HepG2 (cell line): ENCODE data around the gene CCDC178. TPM values are rescaled to one million over a fixed set of nuclear protein-coding genes. Genes with fewer than 3 reads are reported as not detected.

Source experiments
- ATAC-seq: fragments of 200-7000 bp; cut with Tn5 transposase; 3 replicates; pipeline ENCODE4 v1.9.1; 2020; ENCODE audit warnings: mild to moderate bottlenecking, moderate library complexity
- BruUV-seq: library from RNA; stranded (reverse); fragments of 400-500 nt; replicated peaks from 2 replicates; lab custom pipeline; 2021; lab: Mats Ljungman, UMichigan
- CTCF ChIA-PET: fragments of 300-600 bp; formaldehyde crosslinking; extraction: SDS; loops from one replicate; lab custom pipeline; 2021; ENCODE audit warnings: low total read pairs, inconsistent platforms, low intra/inter-chr PET ratio; lab: Yijun Ruan, JAX
- POLR2A ChIA-PET: fragments of 350-600 bp; sonication (Branson Sonifier 250); formaldehyde crosslinking; loops from one replicate; lab custom pipeline; 2020; ENCODE audit warnings: antibody characterized with exemption, inconsistent platforms; lab: Yijun Ruan, JAX
- DNase-seq: peaks from one replicate; pipeline ENCODE4 v3.0.0-alpha.2; 2015; ENCODE audit warnings: low spot score
- FAIRE-seq: peaks from 3 replicates; lab custom pipeline; 2011; peaks lifted over from hg19 to GRCh38; lab: Jason Lieb, UNC
- H2AFZ ChIP-seq: one replicate; pipeline ENCODE4 v1.6.1; 2011; ENCODE audit warnings: low read length, inconsistent platforms
- H3K27ac ChIP-seq: fragments of 300-600 bp; 3 replicates; pipeline ENCODE4 v1.8.0; 2011; ENCODE audit warnings: mixed run types, mild to moderate bottlenecking, mixed read lengths, low read length, inconsistent platforms; ENCODE audit not compliant: insufficient read depth; ENCODE audit errors: extremely low read length
- H3K27me3 ChIP-seq, 2 experiments: fragments of 200-600 bp in 1 of 2; 2 replicates in 1 of 2; 3 replicates in 1 of 2; pipeline versions ENCODE4 v1.6.0 to v1.8.0; 2011; ENCODE audit warnings: low read length in 2 of 2, mild to moderate bottlenecking in 2 of 2, moderate library complexity in 2 of 2, inconsistent platforms in 1 of 2; ENCODE audit not compliant: insufficient read depth in 2 of 2, control insufficient read depth in 1 of 2
- H3K36me3 ChIP-seq, 2 experiments: fragments of 200-600 bp in 1 of 2; replicated peaks in 1 of 2; 2 replicates in 1 of 2; 3 replicates in 1 of 2; pipeline versions ENCODE4 v1.5.1 to v1.8.0; 2011; ENCODE audit warnings: low read length in 2 of 2, inconsistent platforms in 1 of 2; ENCODE audit not compliant: insufficient read depth in 2 of 2, control insufficient read depth in 1 of 2
- H3K4me1 ChIP-seq: 2 replicates; pipeline ENCODE4 v1.5.1; 2012; ENCODE audit warnings: low read length, inconsistent platforms; ENCODE audit not compliant: insufficient read depth
- H3K4me2 ChIP-seq: 2 replicates; pipeline ENCODE4 v1.6.0; 2011; ENCODE audit warnings: low read depth, low read length, inconsistent platforms
- H3K4me3 ChIP-seq, 3 experiments: fragments of 200-600 bp in 1 of 3; sonication (generic), shearing (Covaris generic) in 1 of 3; replicated peaks in 1 of 3; 2 replicates each; pipeline ENCODE4 v1.5.1; 2011 to 2016; ENCODE audit warnings: low read length in 3 of 3, inconsistent platforms in 2 of 3, low read depth in 2 of 3, mild to moderate bottlenecking in 2 of 3, control low read depth in 1 of 3, mixed read lengths in 1 of 3; ENCODE audit not compliant: insufficient read depth in 1 of 3
- H3K79me2 ChIP-seq: one replicate; pipeline ENCODE4 v1.6.1; 2011; ENCODE audit warnings: low read length, inconsistent platforms; ENCODE audit not compliant: insufficient read depth
- H3K9ac ChIP-seq: 2 replicates; pipeline ENCODE4 v1.6.0; 2011; ENCODE audit warnings: mild to moderate bottlenecking, low read depth, low read length, inconsistent platforms; ENCODE audit not compliant: insufficient read depth
- H3K9me3 ChIP-seq: 2 replicates; pipeline ENCODE4 v1.5.1; 2012; ENCODE audit warnings: mild to moderate bottlenecking, low read length
- H4K20me1 ChIP-seq: 2 replicates; pipeline ENCODE4 v1.6.0; 2011; ENCODE audit warnings: inconsistent platforms, mild to moderate bottlenecking, low read length, moderate library complexity; ENCODE audit not compliant: insufficient read depth
- ARNT ChIP-seq: fragments of 450-650 bp; IDR thresholded peaks from 2 replicates; pipeline ENCODE4 v1.6.1; 2017
- ARNTL ChIP-seq: sonication (generic); formaldehyde crosslinking; IDR thresholded peaks from 2 replicates; pipeline ENCODE4 v1.4.0; 2020; ENCODE audit warnings: mild to moderate bottlenecking, missing genetic modification reagents
- GTF2F1 ChIP-seq: fragments of 150-350 bp; IDR thresholded peaks from 2 replicates; pipeline ENCODE4 v1.6.1; 2014; ENCODE audit warnings: low read length
- HNF4A ChIP-seq: sonication (generic); formaldehyde crosslinking; IDR thresholded peaks from 2 replicates; pipeline ENCODE4 v1.4.0; 2020; ENCODE audit warnings: missing genetic modification reagents
- HOXA3 ChIP-seq: sonication (generic); formaldehyde crosslinking; IDR thresholded peaks from 2 replicates; pipeline ENCODE4 v1.5.0; 2020; ENCODE audit warnings: missing genetic modification reagents
- KLF6 ChIP-seq: IDR thresholded peaks from 2 replicates; pipeline ENCODE4 v1.8.0; 2016; ENCODE audit warnings: missing biosample characterization, missing genetic modification reagents
- MAX ChIP-seq: IDR thresholded peaks from 2 replicates; pipeline ENCODE4 v1.6.1; 2012; ENCODE audit warnings: inconsistent platforms
- NCOA1 ChIP-seq: sonication (generic); formaldehyde crosslinking; IDR thresholded peaks from 2 replicates; pipeline ENCODE4 v1.9.0; 2021; ENCODE audit warnings: missing genetic modification reagents
- PAX8 ChIP-seq: sonication (generic); formaldehyde crosslinking; IDR thresholded peaks from 2 replicates; pipeline ENCODE4 v1.8.0; 2022; ENCODE audit warnings: mild to moderate bottlenecking, missing genetic modification reagents, borderline replicate concordance
- PHF20 ChIP-seq: sonication (generic); formaldehyde crosslinking; IDR thresholded peaks from 2 replicates; pipeline ENCODE4 v1.5.0; 2020; ENCODE audit warnings: mild to moderate bottlenecking, missing genetic modification reagents
- POGK ChIP-seq: sonication (generic); formaldehyde crosslinking; conservative IDR thresholded peaks from 2 replicates; pipeline ENCODE4 v1.8.0; 2022; ENCODE audit warnings: mild to moderate bottlenecking, moderate library complexity, missing genetic modification reagents
- POLR2A ChIP-seq, 2 experiments: IDR thresholded peaks; 2 replicates each; pipeline ENCODE4 v1.6.1; 2011; ENCODE audit warnings: low read depth in 2 of 2, low read length in 2 of 2, mild to moderate bottlenecking in 1 of 2, moderate library complexity in 1 of 2; ENCODE audit not compliant: insufficient read depth in 1 of 2
- RNF2 ChIP-seq: fragments of 450-650 bp; conservative IDR thresholded peaks from 2 replicates; pipeline ENCODE4 v1.6.1; 2016; ENCODE audit warnings: low read depth
- SCMH1 ChIP-seq: sonication (generic); formaldehyde crosslinking; IDR thresholded peaks from 2 replicates; pipeline ENCODE4 v1.9.0; 2021; ENCODE audit warnings: missing genetic modification reagents, mild to moderate bottlenecking, borderline replicate concordance
- SMARCC2 ChIP-seq: fragments of 450-650 bp; IDR thresholded peaks from 2 replicates; pipeline ENCODE4 v1.6.1; 2017; ENCODE audit warnings: antibody characterized with exemption, mild to moderate bottlenecking
- YEATS4 ChIP-seq: sonication (generic); formaldehyde crosslinking; IDR thresholded peaks from 2 replicates; pipeline ENCODE4 v1.4.0; 2020; ENCODE audit warnings: missing genetic modification reagents, borderline replicate concordance
- ZFP36L1 ChIP-seq: sonication (generic); formaldehyde crosslinking; IDR thresholded peaks from 2 replicates; pipeline ENCODE4 v1.8.0; 2022; ENCODE audit warnings: mild to moderate bottlenecking, missing genetic modification reagents, moderate library complexity
- WGBS: methylation state at CpG from one replicate; pipeline ENCODE4 v1.1.6; 2017; ENCODE audit warnings: low lambda C conversion rate; 5-methylcytosine and 5-hydroxymethylcytosine counted together
- in situ Hi-C: cut with HindIII; loops from 2 replicates; pipeline ENCODE4 v1.10.0; 2017; ENCODE audit warnings: low pct_unique_long_range_greater_than_20kb; ENCODE audit not compliant: extremely low pct_ligation_motif_present
- intact Hi-C: fragments of 100-400 bp; cut with micrococcal nuclease; formaldehyde crosslinking; loops from one replicate; pipeline ENCODE4 v1.10.0; 2022; ENCODE audit not compliant: unreplicated experiment
- polyA plus RNA-seq, 8 experiments: library from polyadenylated mRNA; depleted of rRNA in 3 of 8; stranded (reverse) in 7 of 8; unstranded in 1 of 8; fragments of >200 nt; fragmentation: Illumina TruSeq in 4 of 8; extraction: Trizol in 4 of 8; gene quantifications; 2 replicates each; pipeline versions ENCODE4 v1.2.1 to v1.2.3, GENCODE V29; 2011 to 2016; ENCODE audit warnings: low read depth in 4 of 8, missing spikeins in 1 of 8, mixed read lengths in 1 of 8; ENCODE audit not compliant: insufficient read depth in 1 of 8
- total RNA-seq, 5 experiments: library from RNA; depleted of rRNA; stranded (reverse); fragments of >200 nt; fragmentation: Illumina TruSeq; extraction: Trizol; gene quantifications; 2 replicates each; pipeline ENCODE4 v1.2.3, GENCODE V29; 2016; ENCODE audit warnings: low read depth in 1 of 5

CCDC178 gene
- total and polyA plus RNA-seq, 2 of the 13 experiments (the other 11 are each of a cell fraction or from before 2014, with no cell fraction given), result not detected

- intact Hi-C loops (loop anchor here (10.0 kb wide), 1 partner anchor 76 kb away; no protein-coding TSS in a partner anchor), in situ Hi-C loops (no loop called here)
- H3K4me3 ChIP-seq, result no peak overlapping the region
- no peaks in the 10 kb centered on the region for H3K9me3 ChIP-seq
- ChIA-PET POLR2A (no interaction called here), CTCF (no interaction called here)
- no peak for FAIRE-seq
- DNase-seq, result peak; percentile 16
- no peak overlapping the region for H3K27ac ChIP-seq
- WGBS, result 1% methylated on average over 5 of the region's 5 CpGs
- H3K4me2 ChIP-seq, result no peak overlapping the region
- no peaks in the 10 kb centered on the region for H4K20me1 ChIP-seq
- peaks cover 2 to 13% of the 10 kb centered on the region in 2 experiments; a peak in 3 of 5 replicates for H3K27me3 ChIP-seq
- peak; percentile 47; the same call in 1 of the 3 replicates for ATAC-seq
- H3K36me3 ChIP-seq, result no peaks in the 10 kb centered on the region
- no TSS peak for BruUV-seq
- H3K4me1 ChIP-seq, result peaks cover 27% of the 10 kb centered on the region
- no peak overlapping the region for H3K9ac ChIP-seq
- TF ChIP-seq NCOA1 (no peak), HOXA3 (CRISPR knock-in tag) (no peak), POGK (CRISPR knock-in tag) (no peak), GTF2F1 (no peak), POLR2A (IDR thresholded peaks at IDR 0.05; ENCODE audit: insufficient read depth in 1 of 2, low read depth in 2 of 2, low read length in 2 of 2) (no peak), PHF20 (no peak), HNF4A (CRISPR knock-in tag) (no peak), ZFP36L1 (CRISPR knock-in tag) (no peak), MAX (no peak), SMARCC2 (no peak), RNF2 (no peak), YEATS4 (CRISPR knock-in tag) (no peak), SCMH1 (no peak), ARNTL (CRISPR knock-in tag) (no peak), ARNT (no peak), KLF6 (CRISPR knock-in tag) (no peak), PAX8 (CRISPR knock-in tag) (no peak)
- H2AFZ ChIP-seq, result no peak overlapping the region
- no peaks in the 10 kb centered on the region for H3K79me2 ChIP-seq
Measured at GRCh38 chr18:32910694-32911296, 529.7 kb downstream of the CCDC178 start.
